Testis (tissue), 2 donors: Measurements from ENCODE around the gene MAEA.
"Not testable (repeated sequence)": the region's sequence is repeated elsewhere in the genome, so short reads cannot be mapped to it uniquely, and the experiment has no call there.

Experiments
- CTCF ChIP-seq, 3 experiments: fragments of 450-650 bp in 2 of 3; fragments of 200-600 bp in 1 of 3; sonication (generic) in 1 of 3; IDR thresholded peaks; one replicate each; pipeline ENCODE4 v1.5.1; 2016 to 2019; ENCODE audit warnings: antibody characterized with exemption in 3 of 3, mild to moderate bottlenecking in 2 of 3, moderate library complexity in 1 of 3
- POLR2A ChIP-seq: fragments of 450-650 bp; IDR thresholded peaks from one replicate; pipeline ENCODE4 v1.6.1; 2017; ENCODE audit warnings: antibody characterized with exemption, mild to moderate bottlenecking, moderate library complexity

GRCh38 chr4:1335193-1335883 lies 45.6 kb downstream of the MAEA start:
- TF ChIP-seq CTCF (IDR thresholded peaks at IDR 0.05); POLR2A: not testable (repeated sequence)
